Thyroid gland (tissue), 4 donors: ENCODE measurements around the gene TFPI2. TPM values are rescaled to one million over a fixed set of nuclear protein-coding genes. Genes with fewer than 3 reads are reported as not detected.
A peak's percentile ranks its signal among the peaks of the same experiment; 100 is the strongest.

Source experiments
- DNase-seq, 2 donors: peaks; one replicate each; pipeline ENCODE4 v3.0.0-alpha.2; 2019
- H3K27ac ChIP-seq, 3 donors: fragments of 200-600 bp; sonication (generic); 1 replicate in 2 of 3; 2 replicates in 1 of 3; pipeline ENCODE4 v1.5.1; 2016 to 2019; ENCODE audit warnings: mild to moderate bottlenecking in 1 of 3, moderate library complexity in 1 of 3
- H3K27me3 ChIP-seq: fragments of 200-600 bp; sonication (generic); one replicate; pipeline ENCODE4 v1.5.1; 2019
- H3K36me3 ChIP-seq, 2 donors: fragments of 200-600 bp; sonication (generic); one replicate each; pipeline ENCODE4 v1.5.1; 2016 to 2019
- H3K4me1 ChIP-seq, 2 donors: fragments of 200-600 bp; sonication (generic); one replicate each; pipeline ENCODE4 v1.5.1; 2017 to 2019
- H3K4me3 ChIP-seq, 3 donors: fragments of 200-600 bp; sonication (generic); replicated peaks in 1 of 3; 1 replicate in 2 of 3; 2 replicates in 1 of 3; pipeline ENCODE4 v1.5.1; 2016; ENCODE audit warnings: mild to moderate bottlenecking in 1 of 3
- H3K9me3 ChIP-seq: fragments of 200-600 bp; sonication (generic); one replicate; pipeline ENCODE4 v1.5.1; 2017
- CTCF ChIP-seq, 6 experiments: fragments of 200-600 bp in 3 of 6; fragments of 450-650 bp in 3 of 6; sonication (generic) in 3 of 6; IDR thresholded peaks; one replicate each; pipeline ENCODE4 v1.5.1; 2016 to 2019; ENCODE audit warnings: antibody characterized with exemption in 6 of 6, mild to moderate bottlenecking in 2 of 6, inconsistent platforms in 1 of 6, moderate library complexity in 1 of 6
- POLR2A ChIP-seq, 2 donors: fragments of 450-650 bp; IDR thresholded peaks; one replicate each; pipeline ENCODE4 v1.6.1; 2017; ENCODE audit warnings: antibody characterized with exemption in 2 of 2, mild to moderate bottlenecking in 2 of 2, moderate library complexity in 1 of 2
- WGBS, 2 donors: methylation state at CpG; one replicate each; pipeline ENCODE4 v1.1.5; 2017; 5-methylcytosine and 5-hydroxymethylcytosine counted together
- intact Hi-C: fragments of 100-400 bp; cut with DNase I; formaldehyde crosslinking; loops from one replicate; pipeline ENCODE4 v1.15.1; 2023
- total RNA-seq, 4 donors: library from RNA; depleted of rRNA; stranded (reverse); fragments of >200 nt; gene quantifications; one replicate each; pipeline ENCODE4 v1.2.3, GENCODE V29; 2016

The TFPI2 gene
- total RNA-seq: 1 to 10 TPM in 1 of 4 donors, under 1 TPM in 1, not detected in 2; 0.56 to 3.2 TPM

- H3K4me1 ChIP-seq: peaks cover 0 to 8% of the 10 kb centered on the region in 2 donors
- peak in 1 of 2 donors; percentile 2 for DNase-seq
- H3K9me3 ChIP-seq: no peaks in the 10 kb centered on the region
- WGBS, 2 donors: 1% methylated on average over 18 to 39 of the region's 49 CpGs
- peak within 1 kb of the TSS in 2 of 3 donors; percentile 16 to 31 for H3K4me3 ChIP-seq
- H3K36me3 ChIP-seq: no peaks in the 10 kb centered on the region
- H3K27me3 ChIP-seq: no peaks in the 10 kb centered on the region
- intact Hi-C loops: loop anchor here (10.0 kb wide), 1 partner anchor 194 kb away; no protein-coding TSS in a partner anchor
- TF ChIP-seq CTCF (IDR thresholded peaks at IDR 0.05) (no peak), POLR2A (IDR thresholded peaks at IDR 0.05) (no peak)
- no peak within 1 kb of the TSS for H3K27ac ChIP-seq
Measured at GRCh38 chr7:93890464-93891068, at the start of gene TFPI2. TFPI2 (minus strand) TSS chr7:93890753; CDS start chr7:93890678, 75 bp downstream.

- Histone ChIP-seq H3K9me3 (no peaks in the 10 kb centered on the region), H3K27ac (no peak overlapping the region), H3K4me1 (no peaks in the 10 kb centered on the region), H3K27me3 (no peaks in the 10 kb centered on the region), H3K4me3 (no peak overlapping the region), H3K36me3 (no peaks in the 10 kb centered on the region)
- no peak for DNase-seq
- TF ChIP-seq CTCF (IDR thresholded peaks at IDR 0.05) (no peak), POLR2A (IDR thresholded peaks at IDR 0.05) (no peak)
- intact Hi-C loops: no loop called here
Measured at GRCh38 chr7:93938293-93938692, 47.7 kb upstream of the TFPI2 start.

- Histone ChIP-seq H3K36me3 (no peaks in the 10 kb centered on the region), H3K27ac (no peak overlapping the region), H3K27me3 (no peaks in the 10 kb centered on the region), H3K4me1 (no peaks in the 10 kb centered on the region), H3K4me3 (no peak overlapping the region), H3K9me3 (no peaks in the 10 kb centered on the region)
- TF ChIP-seq CTCF (IDR thresholded peaks at IDR 0.05) (no peak), POLR2A (IDR thresholded peaks at IDR 0.05) (no peak)
- 91% methylated on average over 1 of the region's 1 CpG for WGBS, 2 donors
- no peak for DNase-seq
- intact Hi-C loops: no loop called here
Measured at GRCh38 chr7:93937818-93938217, 47.3 kb upstream of the TFPI2 start.

DNA sequence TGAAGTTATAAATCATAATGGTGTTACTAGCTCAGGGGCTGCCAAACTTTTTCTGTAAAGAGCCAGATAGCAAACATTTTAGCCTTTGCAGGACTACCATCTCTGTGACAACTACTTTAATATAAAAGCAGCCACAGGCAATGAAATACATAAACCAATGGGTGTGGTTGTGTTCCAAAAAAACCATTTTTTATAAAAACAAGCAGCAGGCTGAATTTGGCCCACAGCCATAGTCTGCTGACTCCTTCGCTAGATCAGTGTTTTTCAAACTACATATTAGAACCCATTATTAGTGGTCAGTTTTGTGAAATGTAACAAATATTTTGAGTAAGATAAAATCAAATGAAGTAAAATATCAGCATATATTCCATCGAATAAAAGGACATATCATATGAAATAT, 44.5 kb upstream of the TFPI2 start:
- Histone ChIP-seq H3K4me3 (no peak overlapping the region), H3K27ac (no peak overlapping the region), H3K27me3 (no peaks in the 10 kb centered on the region), H3K4me1 (no peaks in the 10 kb centered on the region), H3K36me3 (no peaks in the 10 kb centered on the region), H3K9me3 (no peaks in the 10 kb centered on the region)
- TF ChIP-seq POLR2A (IDR thresholded peaks at IDR 0.05): no peak
- TF ChIP-seq CTCF (IDR thresholded peaks at IDR 0.05): no peak
- intact Hi-C loops: no loop called here
- peak in 1 of 2 donors; percentile 8 for DNase-seq
- 70 to 77% methylated on average over 2 of the region's 2 CpGs for WGBS, 2 donors

GRCh38 chr7:93933156-93933555, 42.6 kb upstream of the TFPI2 start:
- Histone ChIP-seq H3K4me1 (no peaks in the 10 kb centered on the region), H3K36me3 (no peaks in the 10 kb centered on the region), H3K27ac (no peak overlapping the region), H3K27me3 (no peaks in the 10 kb centered on the region), H3K9me3 (no peaks in the 10 kb centered on the region), H3K4me3 (no peak overlapping the region)
- DNase-seq: no peak
- TF ChIP-seq POLR2A (IDR thresholded peaks at IDR 0.05): no peak
- no peak for TF ChIP-seq CTCF (IDR thresholded peaks at IDR 0.05)
- WGBS, 2 donors: 91 to 94% methylated on average over 3 of the region's 3 CpGs
- intact Hi-C loops: no loop called here
